WTC11 (cell line): ENCODE results near the gene C5orf15.

Experiments used
- ARID4B ChIP-seq: sonication (generic); formaldehyde crosslinking; IDR thresholded peaks from 2 replicates; pipeline ENCODE4 v1.8.0; 2023; ENCODE audit warnings: missing genetic modification reagents, mild to moderate bottlenecking, borderline replicate concordance
- CREB1 ChIP-seq: sonication (generic); formaldehyde crosslinking; IDR thresholded peaks from 2 replicates; pipeline ENCODE4 v1.8.0; 2023; ENCODE audit warnings: mild to moderate bottlenecking, missing genetic modification reagents
- CTCF ChIP-seq: fragments of 200-600 bp; IDR thresholded peaks from 2 replicates; pipeline ENCODE4 v1.8.0; 2022; ENCODE audit warnings: antibody characterized with exemption
- E2F5 ChIP-seq: sonication (generic); formaldehyde crosslinking; IDR thresholded peaks from 2 replicates; pipeline ENCODE4 v1.8.1; 2022; ENCODE audit warnings: mild to moderate bottlenecking, moderate library complexity, missing genetic modification reagents
- ESRRA ChIP-seq: sonication (generic); formaldehyde crosslinking; IDR thresholded peaks from 2 replicates; pipeline ENCODE4 v1.8.1; 2022; ENCODE audit warnings: mild to moderate bottlenecking, missing genetic modification reagents, borderline replicate concordance
- JUN ChIP-seq: sonication (generic); formaldehyde crosslinking; IDR thresholded peaks from 2 replicates; pipeline ENCODE4 v1.8.0; 2023; ENCODE audit warnings: mild to moderate bottlenecking, missing genetic modification reagents
- KAT7 ChIP-seq: sonication (generic); formaldehyde crosslinking; IDR thresholded peaks from 2 replicates; pipeline ENCODE4 v1.8.1; 2023; ENCODE audit warnings: missing genetic modification reagents, mild to moderate bottlenecking, borderline replicate concordance
- MAX ChIP-seq: sonication (generic); formaldehyde crosslinking; IDR thresholded peaks from 2 replicates; pipeline ENCODE4 v1.8.0; 2022; ENCODE audit warnings: mild to moderate bottlenecking, missing genetic modification reagents
- NR1H2 ChIP-seq: sonication (generic); formaldehyde crosslinking; IDR thresholded peaks from 2 replicates; pipeline ENCODE4 v1.9.0; 2021; ENCODE audit warnings: mild to moderate bottlenecking, moderate library complexity, missing genetic modification reagents
- SP1 ChIP-seq: sonication (generic); formaldehyde crosslinking; conservative IDR thresholded peaks from 2 replicates; pipeline ENCODE4 v1.8.1; 2022; ENCODE audit warnings: missing genetic modification reagents
- USF2 ChIP-seq: sonication (generic); formaldehyde crosslinking; IDR thresholded peaks from 2 replicates; pipeline ENCODE4 v1.8.1; 2023; ENCODE audit warnings: mild to moderate bottlenecking, missing genetic modification reagents, moderate library complexity
- ZNF138 ChIP-seq: sonication (generic); formaldehyde crosslinking; conservative IDR thresholded peaks from 2 replicates; pipeline ENCODE4 v1.8.1; 2022; ENCODE audit warnings: mild to moderate bottlenecking, moderate library complexity, missing genetic modification reagents
- ZNF317 ChIP-seq: sonication (generic); formaldehyde crosslinking; IDR thresholded peaks from 2 replicates; pipeline ENCODE4 v1.8.1; 2023; ENCODE audit warnings: low read depth, mild to moderate bottlenecking, moderate library complexity, missing genetic modification reagents, borderline replicate concordance
- ZNF425 ChIP-seq: fragments of 250-450 bp; sonication (Bioruptor Pico); conservative IDR thresholded peaks from 2 replicates; pipeline ENCODE4 v1.9.0; 2021; ENCODE audit warnings: mild to moderate bottlenecking

GRCh38 chr5:133994297-133994989, 26.0 kb upstream of the C5orf15 start:
- TF ChIP-seq CTCF (no peak), ZNF317 (no peak), CREB1 (CRISPR knock-in tag) (no peak), E2F5 (CRISPR knock-in tag) (no peak), ZNF425 (CRISPR knock-in tag) (no peak), SP1 (CRISPR knock-in tag) (no peak), KAT7 (no peak), MAX (CRISPR knock-in tag) (no peak), JUN (CRISPR knock-in tag) (no peak), ZNF138 (no peak), USF2 (CRISPR knock-in tag) (no peak), NR1H2 (CRISPR knock-in tag) (no peak), ARID4B (CRISPR knock-in tag) (no peak), ESRRA (CRISPR knock-in tag) (no peak)
